Common myeloid progenitor, CD34-positive (primary cell): ENCODE data around the gene GPLD1.
"Not testable (repeated sequence)": the region's sequence is repeated elsewhere in the genome, so short reads cannot be mapped to it uniquely, and the experiment has no call there.

Source experiments
- CTCF ChIA-PET: fragments of 350-600 bp; sonication (Branson Sonifier 250); formaldehyde crosslinking; loops from one replicate; lab custom pipeline; 2021; ENCODE audit warnings: antibody characterized with exemption; lab: Charles Lee
- POLR2A ChIA-PET: fragments of 350-600 bp; sonication (Branson Sonifier 250); formaldehyde crosslinking; loops from one replicate; lab custom pipeline; 2021; ENCODE audit warnings: antibody characterized with exemption; lab: Charles Lee
- DNase-seq, 3 donors: peaks; one replicate each; pipeline versions ENCODE4 v3.0.0 to v3.0.0-alpha.2; 2013
- H3K27ac ChIP-seq, 2 experiments: 1 replicate in 1 of 2; 2 replicates in 1 of 2; pipeline ENCODE4 v1.7.0; 2013; ENCODE audit warnings: inconsistent platforms in 2 of 2, low read length in 2 of 2, mild to moderate bottlenecking in 2 of 2, low read depth in 1 of 2, moderate library complexity in 1 of 2; ENCODE audit not compliant: severe bottlenecking in 2 of 2, insufficient read depth in 1 of 2, poor library complexity in 1 of 2
- H3K27me3 ChIP-seq, 5 experiments: replicated peaks in 2 of 5; 1 replicate in 3 of 5; 2 replicates in 2 of 5; pipeline versions ENCODE4 v1.6.1 to v1.7.0; 2013; ENCODE audit warnings: low read length in 4 of 5, mild to moderate bottlenecking in 2 of 5, moderate library complexity in 2 of 5, inconsistent platforms in 1 of 5; ENCODE audit not compliant: insufficient read depth in 5 of 5, control insufficient read depth in 4 of 5
- H3K36me3 ChIP-seq, 4 experiments: 1 replicate in 2 of 4; 2 replicates in 2 of 4; pipeline versions ENCODE4 v1.6.1 to v1.7.0; 2013; ENCODE audit warnings: low read length in 3 of 4, control low read depth in 1 of 4, mild to moderate bottlenecking in 1 of 4; ENCODE audit not compliant: control insufficient read depth in 4 of 4, insufficient read depth in 4 of 4
- H3K4me1 ChIP-seq, 4 experiments: 1 replicate in 3 of 4; 2 replicates in 1 of 4; pipeline versions ENCODE4 v1.6.1 to v1.7.1; 2013; ENCODE audit warnings: low read length in 3 of 4, mild to moderate bottlenecking in 3 of 4, control low read depth in 1 of 4, inconsistent platforms in 1 of 4, moderate library complexity in 1 of 4; ENCODE audit not compliant: control insufficient read depth in 4 of 4, insufficient read depth in 4 of 4; ENCODE audit errors: control extremely low read depth in 1 of 4
- H3K4me3 ChIP-seq, 7 experiments: 1 replicate in 4 of 7; 2 replicates in 3 of 7; pipeline versions ENCODE4 v1.5.1 to v1.7.0; 2013; ENCODE audit warnings: mild to moderate bottlenecking in 7 of 7, low read length in 6 of 7, moderate library complexity in 6 of 7, inconsistent platforms in 2 of 7, low read depth in 2 of 7, control low read depth in 1 of 7; ENCODE audit not compliant: insufficient read depth in 4 of 7, control insufficient read depth in 1 of 7; ENCODE audit errors: extremely low read depth in 1 of 7
- H3K9me3 ChIP-seq, 5 experiments: 1 replicate in 4 of 5; 2 replicates in 1 of 5; pipeline versions ENCODE4 v1.6.1 to v1.7.1; 2013; ENCODE audit warnings: low read length in 4 of 5, mild to moderate bottlenecking in 2 of 5, inconsistent platforms in 1 of 5, low read depth in 1 of 5, moderate library complexity in 1 of 5; ENCODE audit not compliant: control insufficient read depth in 4 of 5, insufficient read depth in 2 of 5; ENCODE audit errors: control extremely low read depth in 1 of 5
- WGBS: methylation state at CpG from one replicate; pipeline ENCODE4 v1.1.5; 2013; ENCODE audit not compliant: insufficient coverage; 5-methylcytosine and 5-hydroxymethylcytosine counted together

The GPLD1 gene

GRCh38 chr6:24415753-24416152 lies 73.6 kb downstream of the GPLD1 start:
- Histone ChIP-seq H3K4me3 (no peak overlapping the region), H3K36me3 (peaks cover 23 to 86% (median 54%) of the 10 kb centered on the region in 4 experiments), H3K4me1 (no peaks in the 10 kb centered on the region), H3K27me3 (no peaks in the 10 kb centered on the region), H3K27ac (no peak overlapping the region), H3K9me3 (no peaks in the 10 kb centered on the region)
- CTCF ChIA-PET: no interaction called here
- POLR2A ChIA-PET: interaction anchor here (0.6 kb wide), 1 partner anchor 80 kb away, joined by 3 read pairs; no protein-coding TSS in a partner anchor
- no CpG with 5 or more reads among the region's 4 CpGs for WGBS
- DNase-seq: no peak

- DNase-seq, H3K27ac ChIP-seq, H3K4me1 ChIP-seq, POLR2A ChIA-PET, H3K9me3 ChIP-seq, H3K4me3 ChIP-seq, CTCF ChIA-PET, H3K27me3 ChIP-seq: not testable (repeated sequence)
- WGBS: 97% methylated on average over 12 of the region's 15 CpGs
- H3K36me3 ChIP-seq: peaks cover 17 to 81% (median 50%) of the 10 kb centered on the region in 4 experiments
Measured at GRCh38 chr6:24414531-24414930, 74.8 kb downstream of the GPLD1 start.

GRCh38 chr6:24412294-24412693 lies 77.1 kb downstream of the GPLD1 start:
- H3K4me1 ChIP-seq: no peaks in the 10 kb centered on the region
- no peaks in the 10 kb centered on the region for H3K9me3 ChIP-seq
- H3K27me3 ChIP-seq: no peaks in the 10 kb centered on the region
- H3K36me3 ChIP-seq: peaks cover 22 to 76% (median 51%) of the 10 kb centered on the region in 4 experiments
- no peak overlapping the region for H3K27ac ChIP-seq
- no peak for DNase-seq
- H3K4me3 ChIP-seq: no peak overlapping the region
- WGBS: 83% methylated on average over 1 of the region's 4 CpGs
- POLR2A ChIA-PET: no interaction called here
- CTCF ChIA-PET: interaction anchor here (0.6 to 1.4 kb wide), 2 partner anchors 10 to 276 kb away, joined by 3 read pairs; no protein-coding TSS in a partner anchor

- H3K27me3 ChIP-seq: no peaks in the 10 kb centered on the region
- H3K9me3 ChIP-seq: no peaks in the 10 kb centered on the region
- peaks cover 18 to 64% (median 43%) of the 10 kb centered on the region in 4 experiments for H3K36me3 ChIP-seq
- 100% methylated on average over 1 of the region's 3 CpGs for WGBS
- ChIA-PET CTCF (no interaction called here), POLR2A (interaction anchor here (0.5 kb wide), 1 partner anchor 587 kb away, joined by 4 read pairs; no protein-coding TSS in a partner anchor)
- DNase-seq: no peak
- no peaks in the 10 kb centered on the region for H3K4me1 ChIP-seq
- H3K4me3 ChIP-seq: no peak overlapping the region
- H3K27ac ChIP-seq: no peak overlapping the region
Measured at GRCh38 chr6:24410622-24411021, 78.8 kb downstream of the GPLD1 start.

- DNase-seq: no peak
- Histone ChIP-seq H3K4me3 (no peak overlapping the region), H3K4me1 (peaks cover 3 to 7% (median 5%) of the 10 kb centered on the region in 4 experiments), H3K27me3 (no peaks in the 10 kb centered on the region), H3K36me3 (peaks cover 18 to 59% (median 41%) of the 10 kb centered on the region in 4 experiments), H3K27ac (peak overlapping the region in 1 of 2 experiments; percentile 25), H3K9me3 (no peaks in the 10 kb centered on the region)
- ChIA-PET POLR2A (no interaction called here), CTCF (no interaction called here)
- WGBS: 100% methylated on average over 2 of the region's 2 CpGs
Measured at GRCh38 chr6:24408719-24409410, 80.5 kb downstream of the GPLD1 start.

- Histone ChIP-seq H3K4me3 (no peak overlapping the region), H3K27ac (no peak overlapping the region), H3K9me3 (no peaks in the 10 kb centered on the region), H3K4me1 (peaks cover 4 to 18% (median 12%) of the 10 kb centered on the region in 4 experiments), H3K27me3 (no peaks in the 10 kb centered on the region), H3K36me3 (peaks cover 14 to 30% (median 23%) of the 10 kb centered on the region in 4 experiments)
- no peak for DNase-seq
- ChIA-PET POLR2A (no interaction called here), CTCF (interaction anchor here (1.1 kb wide), 1 partner anchor 122 kb away, joined by 3 read pairs; no protein-coding TSS in a partner anchor)
- WGBS: 91% methylated on average over 4 of the region's 5 CpGs
Measured at GRCh38 chr6:24405262-24405661, 84.1 kb downstream of the GPLD1 start.

GRCh38 chr6:24403501-24403824 lies 85.9 kb downstream of the GPLD1 start:
- no peak for DNase-seq
- Histone ChIP-seq H3K36me3 (peaks cover 8 to 21% (median 15%) of the 10 kb centered on the region in 4 experiments), H3K9me3 (no peaks in the 10 kb centered on the region), H3K27me3 (no peaks in the 10 kb centered on the region), H3K27ac (peak overlapping the region; percentile 28 to 75), H3K4me3 (peak overlapping the region; percentile 71 to 98 (median 86)), H3K4me1 (peaks cover 4 to 22% (median 12%) of the 10 kb centered on the region in 4 experiments)
- ChIA-PET POLR2A (no interaction called here), CTCF (interaction anchor here (1.8 kb wide), 1 partner anchor 120 kb away, joined by 4 read pairs; no protein-coding TSS in a partner anchor)
- 1% methylated on average over 11 of the region's 12 CpGs for WGBS
